Measurements from ENCODE around the gene SLC45A1. TPM values are rescaled to one million over a fixed set of nuclear protein-coding genes. Genes with fewer than 3 reads are reported as not detected.
"Not testable (repeated sequence)": the region's sequence is repeated elsewhere in the genome, so short reads cannot be mapped to it uniquely, and the experiment has no call there.

The SLC45A1 gene
- total RNA-seq, result 1.6 TPM
- 9.1 TPM for polyA plus RNA-seq

- H3K27ac ChIP-seq (ENCODE audit: low read depth), result no peak within 1 kb of the TSS
- DNase-seq (ENCODE audit: extremely low spot score), result no peak
Measured at GRCh38 chr1:8317647-8318381, at the start of gene SLC45A1. Gene SLC45A1 (plus strand): TSS chr1:8318114. CDS start chr1:8324330, 6,216 bp downstream.

DNA sequence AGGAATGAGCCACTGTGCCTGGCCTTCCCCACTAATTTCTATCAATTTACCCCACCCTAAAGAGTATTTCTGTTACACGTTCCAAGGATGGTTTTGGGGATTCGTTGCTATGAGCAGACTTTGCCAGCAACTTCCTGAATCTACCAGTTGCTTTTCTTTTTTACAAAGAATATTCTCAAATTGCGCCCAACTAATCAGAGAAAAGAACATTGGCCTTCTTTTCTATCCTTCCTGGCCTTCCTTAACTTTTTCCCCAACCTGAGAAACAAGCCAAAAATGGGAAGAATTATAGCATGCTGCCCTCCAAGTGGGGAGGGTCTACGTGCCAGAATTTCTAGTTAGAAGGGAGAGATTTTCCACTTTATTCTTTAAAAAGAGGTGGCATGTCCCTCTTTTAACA lies 44.9 kb upstream of the SLC45A1 start:
- no peak for DNase-seq (ENCODE audit: extremely low spot score)
- Histone ChIP-seq H3K4me3 (ENCODE audit: low read depth, low read length) (no peak overlapping the region), H3K36me3 (ENCODE audit: insufficient read depth) (no peaks in the 10 kb centered on the region), H3K4me1 (ENCODE audit: insufficient read depth) (no peaks in the 10 kb centered on the region), H3K27ac (ENCODE audit: low read depth) (no peak overlapping the region)
- WGBS, result 68% methylated on average over 4 of the region's 4 CpGs

More at GRCh38 chr1:8317647-8318381, at the start of gene SLC45A1:
- 10% methylated on average over 75 of the region's 75 CpGs for WGBS
- Histone ChIP-seq H3K4me3 (ENCODE audit: low read depth, low read length) (peak within 1 kb of the TSS; percentile 59), H3K4me1 (ENCODE audit: insufficient read depth) (no peaks in the 10 kb centered on the region), H3K36me3 (ENCODE audit: insufficient read depth) (no peaks in the 10 kb centered on the region)

GRCh38 chr1:8274352-8274751 lies 43.6 kb upstream of the SLC45A1 start:
- Histone ChIP-seq H3K4me3 (ENCODE audit: low read depth, low read length) (no peak overlapping the region), H3K4me1 (ENCODE audit: insufficient read depth) (no peaks in the 10 kb centered on the region), H3K36me3 (ENCODE audit: insufficient read depth) (no peaks in the 10 kb centered on the region), H3K27ac (ENCODE audit: low read depth) (no peak overlapping the region)
- DNase-seq (ENCODE audit: extremely low spot score), result no peak
- 49% methylated on average over 8 of the region's 8 CpGs for WGBS

GRCh38 chr1:8276173-8276914 lies 41.6 kb upstream of the SLC45A1 start:
- no peak overlapping the region for H3K27ac ChIP-seq (ENCODE audit: low read depth)
- H3K4me3 ChIP-seq (ENCODE audit: low read depth, low read length), result no peak overlapping the region
- no peaks in the 10 kb centered on the region for H3K36me3 ChIP-seq (ENCODE audit: insufficient read depth)
- 88% methylated on average over 21 of the region's 21 CpGs for WGBS
- no peaks in the 10 kb centered on the region for H3K4me1 ChIP-seq (ENCODE audit: insufficient read depth)
- DNase-seq (ENCODE audit: extremely low spot score), result no peak

GRCh38 chr1:8276932-8277331 lies 41.0 kb upstream of the SLC45A1 start:
- Histone ChIP-seq H3K4me1 (ENCODE audit: insufficient read depth) (no peaks in the 10 kb centered on the region), H3K36me3 (ENCODE audit: insufficient read depth) (no peaks in the 10 kb centered on the region), H3K4me3 (ENCODE audit: low read depth, low read length) (no peak overlapping the region), H3K27ac (ENCODE audit: low read depth) (no peak overlapping the region)
- DNase-seq (ENCODE audit: extremely low spot score), result no peak
- WGBS, result 87% methylated on average over 4 of the region's 4 CpGs

DNA sequence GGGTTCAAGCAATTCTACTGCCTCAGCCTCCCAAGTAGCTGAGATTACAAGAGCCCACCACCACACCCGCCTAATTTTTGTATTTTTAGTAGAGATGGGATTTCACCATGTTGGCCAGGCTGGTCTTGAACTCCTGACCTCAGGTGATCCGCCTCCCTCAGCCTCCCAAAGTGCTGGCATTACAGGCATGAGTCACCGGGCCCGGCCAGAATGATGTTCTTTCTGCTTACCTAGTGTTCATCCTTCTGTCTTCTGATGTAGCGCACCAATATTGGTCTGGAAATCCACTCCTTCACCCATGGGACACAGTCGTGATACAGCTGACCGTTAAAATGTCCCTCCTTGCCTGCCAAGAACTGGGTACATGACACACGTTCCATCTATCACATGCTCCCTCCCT lies 39.2 kb upstream of the SLC45A1 start:
- not testable (repeated sequence) for DNase-seq (ENCODE audit: extremely low spot score); H3K36me3 ChIP-seq (ENCODE audit: insufficient read depth); H3K4me3 ChIP-seq (ENCODE audit: low read depth, low read length); H3K27ac ChIP-seq (ENCODE audit: low read depth); H3K4me1 ChIP-seq (ENCODE audit: insufficient read depth)
- WGBS, result 86% methylated on average over 8 of the region's 8 CpGs

DNA sequence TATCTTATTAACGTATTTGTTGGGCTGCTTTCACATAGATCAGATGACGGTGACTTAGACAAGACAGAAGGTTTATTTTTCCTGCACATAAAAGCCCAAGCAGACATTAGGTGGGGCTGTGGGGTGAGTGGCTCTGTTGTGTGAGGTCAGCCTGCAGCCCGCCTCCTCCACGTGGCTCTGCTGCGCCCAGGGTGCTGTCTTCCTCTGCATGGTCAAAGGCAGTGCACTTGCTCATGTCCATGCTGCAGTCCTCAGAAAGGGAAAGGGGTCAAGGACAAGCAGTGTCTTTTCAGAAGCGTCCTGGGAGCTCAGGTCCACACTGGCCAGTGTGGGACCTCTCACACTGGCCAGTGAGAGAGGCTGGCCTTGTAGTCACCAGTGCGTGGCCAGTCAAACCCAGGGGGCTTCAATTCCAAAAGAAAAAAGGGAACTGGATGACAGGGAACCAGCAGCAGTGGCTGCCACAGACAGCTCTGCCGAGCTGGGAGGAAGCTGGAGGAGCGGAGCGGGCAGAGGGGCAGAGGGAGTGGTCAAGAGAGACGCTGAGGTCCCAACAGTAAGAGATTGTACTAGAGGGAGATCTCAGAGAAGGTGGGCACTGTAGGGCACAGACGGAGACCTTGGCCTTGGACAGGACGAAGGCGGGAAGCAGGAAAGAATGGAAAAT lies 35.9 kb upstream of the SLC45A1 start:
- 62% methylated on average over 14 of the region's 14 CpGs for WGBS
- no peaks in the 10 kb centered on the region for H3K36me3 ChIP-seq (ENCODE audit: insufficient read depth)
- H3K4me3 ChIP-seq (ENCODE audit: low read depth, low read length), result no peak overlapping the region
- DNase-seq (ENCODE audit: extremely low spot score), result no peak
- no peak overlapping the region for H3K27ac ChIP-seq (ENCODE audit: low read depth)
- no peaks in the 10 kb centered on the region for H3K4me1 ChIP-seq (ENCODE audit: insufficient read depth)

DNA sequence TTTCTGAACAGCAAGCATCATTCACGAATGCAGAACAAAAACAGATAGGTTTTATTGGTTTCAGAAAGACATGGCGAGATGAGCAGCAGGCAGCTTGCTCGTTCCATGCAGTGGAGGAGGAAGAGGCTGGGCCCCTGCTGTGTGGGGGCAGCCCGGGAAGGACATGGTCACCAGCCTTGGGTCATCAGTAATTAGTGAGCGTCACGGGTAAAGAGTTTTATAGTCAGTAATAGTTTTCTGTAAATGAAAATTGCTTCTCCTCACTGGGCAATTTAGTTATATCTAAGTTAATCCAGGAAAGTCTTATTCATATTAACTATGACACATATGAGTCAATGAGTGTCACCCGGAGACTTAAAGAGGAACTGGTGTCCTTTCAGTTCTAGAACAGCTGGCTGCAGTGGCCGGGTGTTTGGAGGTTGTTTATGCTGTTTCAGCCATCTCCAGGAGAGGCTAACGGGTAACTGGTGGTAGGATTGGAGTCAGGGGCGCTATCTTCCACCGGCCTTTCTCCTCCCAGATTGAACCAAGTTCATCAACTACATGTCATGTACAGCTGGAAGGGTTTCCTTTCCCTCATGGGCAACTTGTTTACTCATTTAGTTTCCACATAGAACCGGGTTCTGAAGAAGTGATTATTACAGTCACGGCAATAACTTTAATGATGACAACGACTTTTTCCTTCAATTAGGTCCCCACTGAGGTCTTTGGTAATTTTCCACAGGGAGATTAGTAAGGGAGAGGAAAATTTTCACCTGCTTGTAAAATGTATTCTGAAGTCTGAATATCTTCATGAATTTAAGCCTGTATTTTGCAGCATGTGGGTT lies 34.6 kb upstream of the SLC45A1 start:
- no peak overlapping the region for H3K4me3 ChIP-seq (ENCODE audit: low read depth, low read length)
- no peaks in the 10 kb centered on the region for H3K4me1 ChIP-seq (ENCODE audit: insufficient read depth)
- DNase-seq (ENCODE audit: extremely low spot score), result no peak
- H3K27ac ChIP-seq (ENCODE audit: low read depth), result no peak overlapping the region
- no peaks in the 10 kb centered on the region for H3K36me3 ChIP-seq (ENCODE audit: insufficient read depth)
- 73% methylated on average over 14 of the region's 14 CpGs for whole genome bisulfite sequencing

- H3K4me3 ChIP-seq (ENCODE audit: low read depth, low read length), result no peak overlapping the region
- no peaks in the 10 kb centered on the region for H3K36me3 ChIP-seq (ENCODE audit: insufficient read depth)
- WGBS, result 59% methylated on average over 5 of the region's 5 CpGs
- no peak overlapping the region for H3K27ac ChIP-seq (ENCODE audit: low read depth)
- no peaks in the 10 kb centered on the region for H3K4me1 ChIP-seq (ENCODE audit: insufficient read depth)
- no peak for DNase-seq (ENCODE audit: extremely low spot score)
Measured at GRCh38 chr1:8284127-8284526, 33.8 kb upstream of the SLC45A1 start.

DNA sequence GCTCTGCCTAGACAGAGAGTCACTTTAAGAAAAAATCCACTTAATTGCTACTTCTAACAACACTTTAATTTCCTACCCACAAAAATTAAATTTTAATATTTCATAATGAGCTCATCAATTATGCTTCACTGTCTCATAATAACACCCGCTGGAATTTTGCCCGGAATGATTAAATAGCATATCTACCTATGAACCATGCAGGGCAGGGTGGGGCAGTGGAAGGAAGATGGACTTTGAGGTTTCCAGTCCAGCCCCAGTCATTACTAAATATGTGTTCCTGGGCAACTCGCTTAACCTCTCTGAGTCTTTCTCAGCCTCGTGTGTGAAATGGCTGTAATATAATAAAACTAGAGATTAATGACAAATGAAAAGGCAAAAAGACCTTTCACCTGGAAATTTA lies 32.8 kb upstream of the SLC45A1 start:
- DNase-seq (ENCODE audit: extremely low spot score), result no peak
- WGBS, result 88% methylated on average over 4 of the region's 4 CpGs

DNA sequence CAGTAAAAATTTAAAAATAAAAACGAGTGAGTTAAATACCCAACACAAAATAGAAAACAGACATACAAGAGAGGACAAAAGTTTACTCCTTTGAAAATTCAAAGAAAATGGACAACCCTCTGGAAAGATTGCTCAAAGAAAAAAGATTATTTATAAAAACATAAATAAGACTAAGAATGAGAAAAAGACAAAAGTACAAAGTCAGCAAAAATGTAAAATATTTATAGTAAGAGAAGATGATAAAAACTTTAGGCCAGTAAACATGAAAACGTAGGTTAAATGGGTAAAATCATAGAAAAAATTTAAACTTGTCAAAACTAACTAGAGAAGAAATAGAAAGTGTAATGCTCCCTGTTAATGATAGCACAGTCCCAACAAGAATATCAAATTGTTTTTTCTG lies 31.9 kb upstream of the SLC45A1 start:
- Histone ChIP-seq H3K27ac (ENCODE audit: low read depth) (no peak overlapping the region), H3K4me3 (ENCODE audit: low read depth, low read length) (no peak overlapping the region), H3K4me1 (ENCODE audit: insufficient read depth) (no peaks in the 10 kb centered on the region), H3K36me3 (ENCODE audit: insufficient read depth) (no peaks in the 10 kb centered on the region)
- no peak for DNase-seq (ENCODE audit: extremely low spot score)
- WGBS, result 77% methylated on average over 2 of the region's 2 CpGs

More for the DNA sequence above, 32.8 kb upstream of the SLC45A1 start:
- no peaks in the 10 kb centered on the region for H3K4me1 ChIP-seq (ENCODE audit: insufficient read depth)
- H3K27ac ChIP-seq (ENCODE audit: low read depth), result no peak overlapping the region
- H3K36me3 ChIP-seq (ENCODE audit: insufficient read depth), result no peaks in the 10 kb centered on the region
- no peak overlapping the region for H3K4me3 ChIP-seq (ENCODE audit: low read depth, low read length)

- no peaks in the 10 kb centered on the region for H3K4me1 ChIP-seq (ENCODE audit: insufficient read depth)
Measured at GRCh38 chr1:8293118-8293517, 24.8 kb upstream of the SLC45A1 start.

DNA sequence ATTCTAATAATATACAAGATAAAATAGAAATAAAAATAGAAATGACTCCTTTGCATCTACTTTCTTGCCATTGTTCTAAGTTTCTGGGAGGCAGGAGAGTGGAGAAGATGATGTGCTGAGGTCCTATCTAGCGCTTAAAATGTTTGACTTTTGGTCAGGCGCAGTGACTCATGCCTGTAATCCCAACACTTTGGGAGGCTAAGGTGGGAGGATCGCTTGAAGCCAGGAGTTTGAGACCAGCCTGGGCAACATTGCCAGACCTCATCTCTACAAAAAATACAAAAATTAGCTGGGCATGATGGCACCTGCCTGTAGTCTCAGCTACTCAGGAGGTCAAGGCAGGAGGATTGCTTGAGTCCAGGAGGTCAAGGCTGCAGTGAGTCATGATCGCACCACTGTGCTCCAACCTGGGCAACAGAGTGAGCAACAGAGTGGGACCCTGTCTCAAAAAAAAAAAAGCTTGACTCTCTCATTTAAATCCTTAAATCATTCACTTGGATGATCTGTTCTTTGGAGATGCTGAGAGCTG lies 24.2 kb upstream of the SLC45A1 start:
- 94% methylated on average over 4 of the region's 4 CpGs for WGBS
- DNase-seq (ENCODE audit: extremely low spot score), result no peak
- Histone ChIP-seq H3K4me1 (ENCODE audit: insufficient read depth) (no peaks in the 10 kb centered on the region), H3K27ac (ENCODE audit: low read depth) (no peak overlapping the region), H3K4me3 (ENCODE audit: low read depth, low read length) (no peak overlapping the region), H3K36me3 (ENCODE audit: insufficient read depth) (no peaks in the 10 kb centered on the region)

More at GRCh38 chr1:8293118-8293517, 24.8 kb upstream of the SLC45A1 start:
- Histone ChIP-seq H3K36me3 (ENCODE audit: insufficient read depth) (no peaks in the 10 kb centered on the region), H3K4me3 (ENCODE audit: low read depth, low read length) (no peak overlapping the region), H3K27ac (ENCODE audit: low read depth) (no peak overlapping the region)
- 61% methylated on average over 6 of the region's 6 CpGs for WGBS
- no peak for DNase-seq (ENCODE audit: extremely low spot score)

Measured in urinary bladder (tissue), 4 donors.